Fibroblast of the conjunctiva (primary cell): ENCODE measurements around the gene MID2.
A peak's percentile ranks its signal among the peaks of the same experiment; 100 is the strongest.
"Not testable (repeated sequence)": the region's sequence is repeated elsewhere in the genome, so short reads cannot be mapped to it uniquely, and the experiment has no call there.

ENCODE experiments used
- DNase-seq: peaks from one replicate; pipeline ENCODE4 v3.0.0-alpha.2; 2010; ENCODE audit warnings: low read depth

Gene MID2

DNA sequence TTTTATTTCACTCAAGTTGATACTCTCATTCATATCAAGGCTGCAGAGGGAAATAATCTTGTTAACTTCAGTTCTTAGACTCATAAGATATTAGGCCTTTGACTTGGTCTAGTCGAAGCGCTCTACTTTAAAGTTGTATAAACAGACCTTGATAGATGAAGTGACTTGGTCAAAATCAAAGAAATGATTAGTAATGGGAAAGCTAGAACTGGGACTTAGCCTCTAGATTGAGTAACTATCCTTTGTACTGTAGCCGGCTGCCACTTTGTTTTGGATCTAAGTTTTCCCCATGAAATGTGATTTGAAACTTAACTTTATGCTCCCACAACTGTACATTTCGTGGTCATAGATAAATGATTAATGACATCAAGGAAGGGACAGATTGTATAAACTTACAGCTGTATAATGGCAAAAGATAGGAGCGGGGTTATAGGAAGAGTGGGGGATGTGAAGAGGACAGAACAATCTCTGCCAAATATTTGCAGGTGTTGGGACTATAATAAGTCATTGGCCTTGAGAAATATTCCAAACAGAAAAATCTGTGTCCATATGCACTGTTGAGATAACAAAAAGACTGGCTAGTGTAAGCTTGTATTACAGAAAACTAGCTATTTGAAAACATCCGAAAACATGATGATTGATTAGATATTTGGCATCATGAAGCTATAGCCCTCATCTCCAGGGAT is 17.2 kb downstream of the MID2 start:
- DNase-seq = no peak

DNA sequence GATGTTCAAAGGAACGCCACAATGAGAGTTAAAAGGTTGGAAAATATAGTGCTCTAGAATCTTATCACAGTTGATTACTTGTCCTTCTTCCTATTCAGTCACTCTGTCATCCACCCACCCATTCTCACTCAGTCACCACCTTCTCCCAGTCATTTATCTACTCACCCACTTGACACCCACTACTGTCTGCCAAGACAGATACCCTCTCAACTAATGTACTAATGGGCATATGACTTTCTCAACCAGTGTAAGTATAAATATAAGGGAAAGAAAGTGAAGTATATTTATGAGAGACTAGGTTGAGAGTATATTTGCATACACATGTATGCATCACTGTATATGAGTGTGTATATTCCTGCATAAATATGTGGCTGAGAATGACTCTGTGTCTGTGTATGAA is 20.0 kb downstream of the MID2 start:
- no peak for DNase-seq

DNA sequence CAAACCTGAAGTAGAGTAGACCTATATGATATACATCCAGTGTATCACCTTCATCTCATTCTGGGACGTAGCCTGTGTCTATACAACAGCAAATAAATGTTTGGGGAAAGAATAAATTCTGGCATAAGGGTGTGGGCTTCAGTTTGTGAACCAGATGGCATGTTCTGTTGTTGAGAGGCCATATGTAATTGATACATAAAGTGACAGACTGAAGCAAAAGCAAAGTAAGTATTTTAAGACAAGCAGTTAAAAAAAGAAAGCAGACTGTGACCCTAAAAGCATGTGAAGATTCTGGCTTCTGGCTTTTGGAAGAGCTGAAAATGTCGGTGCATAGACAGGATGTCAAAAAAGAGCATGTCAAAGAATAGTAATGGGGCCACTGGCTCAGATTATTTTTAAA is 22.9 kb downstream of the MID2 start:
- no peak for DNase-seq

GRCh38 chrX:107849747-107850421 is 24.2 kb downstream of the MID2 start:
- no peak for DNase-seq

DNA sequence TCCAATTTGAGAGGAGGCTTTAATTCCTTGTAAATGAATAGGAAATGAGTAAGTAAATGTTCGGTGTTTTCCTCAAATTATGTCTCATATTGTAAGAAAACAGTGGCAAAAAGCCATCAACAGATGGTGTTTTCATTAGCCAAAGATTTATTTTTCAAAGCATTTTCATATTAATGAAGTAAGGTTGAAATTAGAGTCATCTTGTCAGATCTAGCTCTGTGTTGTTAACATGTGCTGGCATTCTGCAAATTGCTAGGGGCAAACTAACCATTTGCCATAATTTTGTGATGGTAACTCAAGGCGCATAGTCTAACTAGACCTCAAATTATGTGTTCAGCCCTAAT is 24.7 kb downstream of the MID2 start:
- DNase-seq = no peak

DNA sequence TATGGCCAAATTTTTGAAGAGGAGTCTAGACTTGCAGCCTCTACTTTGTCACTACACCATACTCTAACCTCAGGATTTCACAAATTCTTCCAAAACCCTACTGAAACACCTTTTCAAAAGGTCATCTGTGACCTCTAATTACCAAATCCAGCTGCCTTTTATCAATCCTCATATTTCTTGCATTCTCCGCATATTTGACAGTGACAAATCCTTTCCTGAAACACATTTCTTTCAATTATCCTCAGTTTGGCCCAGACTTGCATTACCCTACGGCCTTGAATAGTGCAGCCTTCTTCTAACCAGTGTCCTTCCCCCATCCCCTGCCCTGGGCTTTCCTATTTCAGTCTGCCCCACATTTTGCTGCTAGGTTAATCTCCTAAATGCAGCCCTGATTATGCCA is 25.5 kb downstream of the MID2 start:
- DNase-seq = no peak

DNA sequence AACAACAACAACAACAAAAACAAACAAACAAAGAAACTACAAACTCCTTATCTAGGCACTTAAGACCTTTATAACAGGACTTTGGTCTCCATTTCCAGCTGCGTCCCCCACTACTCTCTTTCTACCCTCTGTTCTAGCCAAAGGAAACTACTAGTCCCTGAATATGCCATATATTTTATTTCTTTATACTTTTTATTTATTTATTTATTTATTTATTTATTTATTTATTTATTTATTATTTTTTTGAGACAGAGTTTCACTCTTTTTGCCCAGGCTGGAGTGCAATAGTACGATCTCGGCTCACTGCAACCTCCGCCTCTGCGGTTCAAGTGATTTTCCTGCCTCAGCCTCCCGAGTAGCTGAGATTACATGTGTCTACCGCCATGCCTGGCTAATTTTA is 26.0 kb downstream of the MID2 start:
- not testable (repeated sequence) for DNase-seq

GRCh38 chrX:107856289-107856688 is 30.6 kb downstream of the MID2 start:
- no peak for DNase-seq

GRCh38 chrX:107857041-107857440 is 31.4 kb downstream of the MID2 start:
- not testable (repeated sequence) for DNase-seq

GRCh38 chrX:107857837-107858236 is 32.2 kb downstream of the MID2 start:
- DNase-seq = no peak

DNA sequence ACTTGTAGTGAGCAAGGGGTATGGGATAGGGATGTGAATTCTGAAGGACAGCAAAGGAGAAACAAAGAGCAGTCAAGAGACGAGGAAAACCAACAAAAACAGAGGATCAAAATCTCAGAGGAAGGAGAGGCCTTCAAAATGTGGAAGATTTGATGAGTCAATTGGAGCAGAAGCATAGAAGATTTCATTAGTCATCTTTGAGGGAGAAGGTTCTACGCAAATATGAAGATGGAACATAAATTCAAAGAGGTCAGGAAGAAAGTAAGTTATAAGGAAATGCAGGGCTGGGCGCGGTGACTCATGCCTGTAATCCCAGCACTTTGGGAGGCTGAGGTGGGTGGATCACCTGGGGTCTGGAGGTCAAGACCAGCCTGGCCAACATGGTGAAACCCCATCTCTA is 35.4 kb downstream of the MID2 start:
- DNase-seq = no peak

DNA sequence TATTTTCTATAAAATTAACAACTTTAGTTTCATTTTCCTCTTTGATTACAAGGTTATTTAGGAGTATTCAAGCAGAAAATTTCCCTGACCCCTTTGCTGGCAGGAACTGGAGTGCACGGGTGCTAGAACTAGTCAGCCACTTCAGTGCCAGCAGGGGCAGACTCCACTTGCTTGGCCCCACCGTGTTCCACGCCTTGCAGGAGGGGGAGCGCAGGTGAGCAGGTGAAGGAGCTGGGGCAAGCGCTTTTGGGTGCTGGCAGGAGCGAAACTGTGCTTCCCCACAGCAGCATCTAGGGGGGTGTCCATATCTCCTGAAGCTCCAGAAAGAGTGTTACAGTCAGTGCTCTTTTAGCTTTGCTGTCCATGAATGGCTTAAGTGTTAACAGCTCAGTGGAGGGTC is 45.5 kb downstream of the MID2 start:
- no peak for DNase-seq

GRCh38 chrX:107878106-107878505 is 52.4 kb downstream of the MID2 start:
- DNase-seq = no peak

GRCh38 chrX:107880054-107880610 is 54.5 kb downstream of the MID2 start:
- DNase-seq = no peak

DNA sequence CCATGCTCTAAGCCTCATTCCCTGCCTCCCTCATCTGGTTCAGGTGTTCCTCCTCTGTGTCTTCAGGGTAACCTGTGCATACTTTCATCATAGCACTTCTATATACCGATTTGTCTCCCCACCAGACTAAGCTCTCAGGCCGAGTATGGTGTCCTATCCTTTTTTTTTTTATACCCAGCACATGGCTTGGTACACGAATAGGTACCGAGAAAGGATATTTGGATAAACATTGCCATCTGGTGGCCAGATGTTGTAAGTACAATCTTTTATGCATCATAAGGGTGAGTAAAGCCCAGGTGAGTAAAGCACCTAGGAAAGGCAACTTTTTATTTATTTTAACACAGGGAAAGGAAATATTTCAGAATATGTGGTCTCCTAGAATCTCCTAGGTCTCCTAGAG is 68.4 kb downstream of the MID2 start:
- DNase-seq = peak; percentile 17

GRCh38 chrX:107902721-107903120 is 77.1 kb downstream of the MID2 start:
- no peak for DNase-seq

DNA sequence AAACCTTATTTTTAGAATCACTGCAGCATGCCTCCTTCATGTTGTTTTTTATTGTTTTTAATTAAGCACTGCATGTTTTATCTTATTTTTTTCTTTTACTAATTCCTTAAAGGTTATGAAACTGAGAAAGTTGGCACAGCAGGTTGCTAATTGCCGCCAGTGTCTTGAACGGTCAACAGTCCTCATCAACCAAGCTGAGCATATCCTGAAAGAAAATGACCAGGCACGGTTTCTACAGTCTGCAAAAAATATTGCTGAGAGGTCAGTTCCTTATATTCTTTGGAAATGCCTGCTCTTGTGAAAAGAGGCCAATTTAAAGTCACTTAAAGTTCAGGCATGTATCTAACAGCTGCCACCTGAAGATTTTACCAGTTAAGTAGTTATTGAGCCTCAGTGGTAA is 79.7 kb downstream of the MID2 start:
- DNase-seq = no peak

GRCh38 chrX:107924136-107924746 is 98.6 kb downstream of the MID2 start:
- DNase-seq = no peak

DNA sequence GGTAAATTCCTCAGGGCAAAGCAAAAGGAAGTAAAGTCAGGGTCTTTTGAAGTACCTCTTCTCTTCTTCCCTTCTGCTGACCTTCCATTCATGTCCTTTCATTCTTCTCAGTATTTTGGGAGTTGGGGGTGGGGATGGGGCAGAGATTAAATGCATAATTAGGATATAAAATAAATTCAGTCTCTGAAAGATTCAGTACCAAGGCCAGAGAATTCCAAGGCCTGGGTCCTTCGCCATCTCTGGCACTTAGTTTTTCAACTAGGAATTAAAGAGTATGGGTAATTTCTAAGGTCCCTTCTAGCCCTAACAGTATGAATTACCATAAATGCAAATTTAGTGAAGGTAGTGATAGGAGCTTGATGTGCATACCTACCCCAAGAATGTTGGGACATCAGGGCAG is 108.6 kb downstream of the MID2 start:
- no peak for DNase-seq

- peak; percentile 6 for DNase-seq
Observed at GRCh38 chrX:107935200-107935599, 109.5 kb downstream of the MID2 start.

DNA sequence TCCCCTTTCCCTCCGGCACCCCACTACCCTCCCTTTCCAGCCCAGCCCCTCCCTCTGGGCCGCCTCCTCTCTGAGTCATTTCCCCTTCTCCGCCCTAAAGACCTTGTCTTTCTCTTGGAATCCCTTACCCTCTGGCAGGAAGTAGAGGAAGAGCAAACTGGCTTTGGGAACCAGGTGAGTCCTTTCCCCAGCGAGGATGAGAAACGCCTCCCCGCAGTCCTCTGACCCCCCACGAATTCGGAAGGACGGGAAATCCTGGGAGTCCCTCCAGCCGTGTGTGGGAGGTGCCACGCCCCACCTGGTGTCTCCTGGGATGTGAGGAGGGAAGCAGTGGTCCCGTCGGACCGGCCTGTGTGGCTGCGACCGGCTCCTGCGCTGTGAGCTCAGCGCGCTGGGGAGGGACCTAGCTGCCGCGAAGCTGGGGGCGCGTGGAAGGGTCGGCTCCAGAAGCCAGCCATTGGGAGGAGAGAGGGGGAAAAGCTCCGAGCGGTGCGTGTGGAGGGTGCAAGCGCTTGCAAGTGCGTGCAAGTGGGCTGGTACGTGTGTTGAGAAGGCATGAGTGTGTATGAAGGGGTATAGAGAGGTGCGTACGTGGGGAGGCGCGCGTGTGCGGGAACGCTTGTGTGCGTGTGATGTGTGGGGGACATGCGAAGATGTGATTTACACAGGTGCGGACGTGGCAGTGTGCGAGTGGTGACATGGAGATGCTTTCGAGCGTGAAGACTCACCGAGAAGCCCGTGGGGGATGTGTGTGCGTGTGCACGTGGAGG is 110.2 kb downstream of the MID2 start:
- no peak for DNase-seq

GRCh38 chrX:107936434-107936730 is 110.7 kb downstream of the MID2 start:
- DNase-seq = no peak

DNA sequence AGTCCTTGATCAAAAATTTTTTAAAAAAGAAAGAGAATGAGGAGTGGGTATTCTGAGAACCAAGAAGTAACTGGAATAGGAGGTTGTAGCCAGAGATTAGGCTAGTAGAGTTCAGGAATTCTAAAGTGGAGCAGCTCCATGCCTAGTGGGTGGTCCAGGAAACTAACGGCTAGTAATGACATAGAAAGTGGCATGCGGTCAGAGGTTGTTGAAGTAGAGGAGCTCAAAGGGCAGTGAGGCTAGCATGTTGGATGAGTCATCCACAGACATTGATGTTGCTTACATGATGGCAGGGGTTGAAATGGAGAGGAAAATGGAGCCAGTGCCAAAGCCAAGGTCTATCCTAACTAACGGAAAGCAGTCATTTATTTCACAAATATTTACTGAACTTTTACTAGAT is 114.4 kb downstream of the MID2 start:
- no peak for DNase-seq
